HG02970 (cell line): ENCODE data around the gene PPP1R2B.
"Not testable (repeated sequence)": the region's sequence is repeated elsewhere in the genome, so short reads cannot be mapped to it uniquely, and the experiment has no call there.

Experiments used
- ATAC-seq: cut with Tn5 transposase; IDR thresholded peaks from one replicate; pipeline ENCODE4 v1.9.1; 2021; ENCODE audit warnings: mild to moderate bottlenecking, moderate library complexity, moderate number of reproducible peaks; ENCODE audit not compliant: unreplicated experiment, low FRiP score

The PPP1R2B gene

DNA sequence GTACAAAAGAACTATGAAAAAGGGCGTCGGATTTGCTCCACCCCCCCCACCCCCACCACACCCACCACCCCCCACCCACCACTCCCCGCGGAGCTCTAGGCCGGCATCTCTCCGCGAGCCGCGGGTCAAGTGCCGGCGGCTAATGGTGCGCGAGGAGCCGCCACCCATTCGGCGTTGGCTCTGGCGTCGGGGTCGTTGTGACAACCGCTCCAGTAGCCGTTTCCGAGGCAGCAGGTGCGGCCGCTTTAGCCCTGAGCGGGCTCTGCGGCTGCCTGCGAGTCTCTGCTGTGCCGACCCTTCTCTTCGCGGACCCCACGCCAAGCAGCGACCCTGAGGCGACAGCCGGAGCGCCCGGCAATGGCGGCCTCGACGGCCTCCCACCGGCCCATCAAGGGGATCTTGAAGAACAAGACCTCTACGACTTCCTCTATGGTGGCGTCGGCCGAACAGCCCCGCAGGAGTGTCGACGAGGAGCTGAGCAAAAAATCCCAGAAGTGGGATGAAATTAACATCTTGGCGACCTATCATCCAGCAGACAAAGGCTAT, at the start of gene PPP1R2B:
Gene PPP1R2B, plus strand, starts transcription at position 90 of the 546 bp plus-strand sequence. Its CDS starts 268 bp downstream, at position 358.
- ATAC-seq = no peak

DNA sequence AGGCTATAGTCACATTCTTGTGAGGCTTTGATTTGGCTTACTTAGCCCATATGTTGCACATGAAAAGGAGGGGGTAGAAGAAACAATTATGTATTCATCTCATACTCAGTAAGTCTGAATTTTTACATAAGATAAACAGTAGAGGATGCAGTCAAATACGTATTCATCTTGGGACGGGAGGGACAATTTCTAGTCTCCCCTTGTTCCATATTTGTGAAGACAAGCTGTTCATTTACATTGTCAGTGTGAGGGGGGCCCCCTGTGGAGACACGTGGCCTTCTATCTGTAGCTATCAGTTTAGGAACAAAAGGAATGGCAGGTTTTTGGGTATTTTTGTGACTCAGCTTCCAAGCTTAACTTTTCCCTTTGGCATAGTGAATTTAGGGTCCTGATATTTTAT, 49.2 kb upstream of the PPP1R2B start:
- no peak for ATAC-seq

DNA sequence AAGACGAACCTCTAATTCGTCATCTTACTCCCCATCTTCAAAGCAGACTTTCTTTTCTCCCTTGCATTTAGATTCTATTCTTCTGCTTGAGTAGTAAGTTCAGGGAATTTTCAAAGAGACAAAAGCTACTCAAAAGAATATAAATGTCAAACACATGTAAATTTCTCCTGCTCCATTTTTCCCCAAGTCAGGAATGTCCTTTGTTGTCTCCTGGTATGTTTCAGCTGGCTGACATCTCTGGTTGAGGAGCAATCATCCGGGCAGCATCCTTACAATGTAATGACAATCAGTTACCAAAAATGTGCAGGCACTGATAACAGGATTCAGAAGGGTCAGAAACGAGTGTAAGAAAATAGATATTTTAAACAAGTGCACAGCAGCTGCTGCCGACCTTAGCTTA, 47.6 kb upstream of the PPP1R2B start:
- ATAC-seq = no peak

DNA sequence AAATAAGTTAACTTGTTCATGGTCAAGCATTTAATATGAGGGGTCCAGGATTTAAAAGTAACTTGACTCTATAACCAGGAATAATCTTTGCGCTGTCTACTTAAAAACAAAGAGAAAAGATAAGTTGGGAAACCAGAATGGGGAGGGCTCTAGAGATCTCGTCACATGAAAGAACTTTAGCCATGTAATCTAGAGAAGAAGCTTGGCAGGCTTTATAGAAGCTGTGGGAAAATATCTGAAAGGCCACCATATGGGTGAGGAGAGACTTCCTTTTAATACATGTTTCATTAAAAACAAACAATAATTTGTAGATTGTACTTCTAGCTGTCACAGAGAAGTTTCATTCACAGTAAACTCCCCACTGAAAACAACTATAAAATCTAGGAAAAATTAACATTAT, 46.7 kb upstream of the PPP1R2B start:
- no peak for ATAC-seq

DNA sequence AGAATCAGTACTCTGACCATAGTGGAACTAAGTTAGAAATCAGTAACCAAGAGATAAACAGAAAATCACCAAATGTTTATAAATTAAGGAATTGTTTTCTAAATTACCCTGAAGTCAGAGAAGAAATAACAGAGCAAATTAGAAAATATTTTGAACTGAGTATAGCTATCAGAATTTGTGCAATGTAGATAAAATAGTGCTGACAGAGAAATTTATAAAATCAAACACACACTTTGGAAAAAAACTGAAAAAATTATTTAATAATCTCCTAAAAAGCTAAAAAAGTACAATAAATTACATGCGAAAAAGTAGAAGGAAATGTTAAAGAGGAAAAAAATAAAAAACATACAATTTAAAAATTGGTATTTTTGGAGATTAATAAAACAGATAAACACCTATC, 37.1 kb upstream of the PPP1R2B start:
- no peak for ATAC-seq

DNA sequence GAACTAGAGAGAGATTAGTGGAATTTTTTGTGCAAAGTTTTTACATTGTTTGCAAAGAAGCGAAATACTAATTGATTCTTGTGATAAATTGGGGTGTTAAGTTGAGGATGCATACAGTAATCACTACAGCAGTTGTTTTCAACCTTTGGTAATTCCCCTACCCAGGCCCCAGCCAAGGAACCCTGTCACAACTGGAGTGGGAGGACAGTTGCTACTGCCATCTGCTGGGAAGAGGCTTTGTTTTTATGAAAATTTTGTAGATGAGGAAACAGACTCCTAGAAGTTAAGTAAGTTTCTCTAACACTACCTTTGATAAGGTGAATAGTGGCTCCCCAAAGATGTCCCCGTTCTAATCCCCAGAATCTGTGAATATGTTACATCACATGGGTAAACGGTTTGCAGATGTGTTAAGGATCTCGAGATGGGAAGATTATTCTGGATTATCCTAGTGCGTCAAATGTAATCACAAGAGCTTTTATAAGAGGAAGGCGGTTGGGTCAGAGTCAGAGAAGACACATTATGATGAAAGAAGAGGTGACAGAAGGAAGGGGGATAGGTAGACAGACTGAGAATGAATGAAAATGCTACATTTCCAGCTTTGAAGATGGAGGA, 34.0 kb upstream of the PPP1R2B start:
- no peak for ATAC-seq

DNA sequence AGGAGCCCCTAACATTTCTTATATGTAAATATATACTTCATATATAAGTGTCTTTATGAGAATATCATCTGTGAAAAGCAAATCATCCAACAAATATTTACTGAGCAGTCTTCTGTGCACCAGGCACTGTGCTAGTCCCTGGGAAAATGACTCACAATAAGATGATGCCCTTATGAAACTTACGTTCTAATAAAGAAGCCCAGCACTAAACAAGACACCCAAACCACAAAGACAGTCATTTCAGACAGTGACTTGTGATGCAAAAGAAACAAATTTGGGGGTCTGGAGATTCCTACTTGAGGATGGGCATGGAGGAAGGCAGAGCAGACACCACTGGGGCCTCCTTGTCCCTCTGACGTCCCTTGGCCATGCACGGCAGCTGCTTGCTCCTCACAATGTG, 30.6 kb upstream of the PPP1R2B start:
- no peak for ATAC-seq

DNA sequence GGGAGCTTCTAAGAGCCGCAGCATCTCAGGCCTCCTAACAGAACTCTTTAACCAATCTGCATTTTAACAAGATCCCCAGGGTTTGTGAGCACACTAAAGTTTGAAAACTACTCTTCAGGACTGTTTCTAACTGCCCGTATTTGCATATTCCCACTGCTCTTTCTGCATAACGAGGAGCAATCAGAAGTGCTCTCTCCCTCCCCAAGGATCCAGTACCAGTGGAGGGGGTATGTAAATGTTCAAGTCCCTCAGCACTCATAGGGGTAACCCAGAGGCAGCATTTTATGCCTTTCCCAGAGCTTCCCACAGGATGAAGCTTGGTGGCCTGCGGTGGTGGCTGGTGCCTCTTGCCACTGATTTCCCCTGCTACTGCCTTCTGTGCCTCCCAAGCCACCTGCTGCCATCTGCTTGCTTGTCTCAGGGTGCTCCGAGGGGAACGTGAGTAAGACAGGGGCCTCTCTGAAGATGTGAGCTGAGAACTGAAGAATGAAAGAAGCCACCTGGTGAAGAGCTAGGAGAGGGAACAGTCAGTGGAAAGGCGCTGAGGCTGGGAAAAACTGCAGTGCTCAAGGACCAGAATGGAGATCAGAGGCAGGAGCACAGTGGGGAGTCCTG, 30.0 kb upstream of the PPP1R2B start:
- no peak for ATAC-seq

DNA sequence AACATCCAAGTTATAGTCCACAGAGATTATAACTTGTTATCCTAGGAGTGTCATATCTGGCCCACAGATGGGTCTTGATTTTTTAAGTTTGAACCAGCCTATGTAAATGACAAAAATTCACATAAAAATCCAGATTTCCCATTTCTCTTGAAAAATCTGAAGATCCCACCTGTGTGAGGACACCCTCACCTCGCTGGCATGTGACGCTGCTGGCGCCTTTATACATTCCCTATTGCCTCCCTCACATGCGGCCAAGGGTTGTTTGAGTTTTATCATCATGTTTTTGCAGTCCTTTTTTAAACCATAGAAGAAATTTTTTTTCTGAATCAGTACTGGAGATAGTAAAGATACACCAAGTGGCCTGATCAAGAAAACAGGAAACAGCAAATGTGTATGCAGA, 25.9 kb upstream of the PPP1R2B start:
- no peak for ATAC-seq

DNA sequence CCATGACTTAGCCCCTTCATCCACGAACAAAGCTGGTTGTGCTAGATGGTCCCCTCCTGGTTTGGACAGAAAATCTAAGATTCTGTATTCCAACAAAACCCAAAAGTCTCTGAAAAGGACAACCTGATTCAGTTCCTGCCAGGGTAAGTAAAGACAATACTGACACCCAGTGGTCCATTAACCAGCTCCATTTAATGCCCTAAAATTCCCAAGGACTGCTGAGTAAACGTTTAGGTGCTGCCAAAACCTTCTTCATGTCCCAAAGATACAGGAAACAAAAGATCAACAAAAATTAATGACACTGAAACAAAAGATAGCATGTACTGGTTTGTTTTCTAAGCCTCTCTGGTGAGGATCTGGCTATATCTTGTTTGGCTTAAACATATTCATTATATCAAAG, 25.3 kb upstream of the PPP1R2B start:
- ATAC-seq = no peak

DNA sequence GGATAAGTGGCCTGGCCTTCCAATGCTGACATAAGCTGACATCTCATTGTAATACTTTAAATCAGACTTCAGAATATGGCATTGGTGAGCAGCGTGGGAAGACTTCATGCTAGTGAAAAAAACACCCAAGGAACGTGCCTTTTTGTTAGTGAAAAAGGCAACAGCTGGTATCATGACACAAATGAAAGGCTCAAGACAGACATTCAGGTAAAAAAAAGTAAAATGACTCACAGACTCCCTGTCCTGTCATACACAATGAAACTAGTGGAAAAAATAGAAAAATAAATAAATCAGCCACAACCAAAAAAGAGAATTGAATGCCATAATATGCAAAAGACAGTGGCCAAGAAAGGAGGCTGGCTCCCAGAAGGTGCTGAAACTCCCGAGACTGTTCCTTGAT, 24.4 kb upstream of the PPP1R2B start:
- ATAC-seq = no peak

DNA sequence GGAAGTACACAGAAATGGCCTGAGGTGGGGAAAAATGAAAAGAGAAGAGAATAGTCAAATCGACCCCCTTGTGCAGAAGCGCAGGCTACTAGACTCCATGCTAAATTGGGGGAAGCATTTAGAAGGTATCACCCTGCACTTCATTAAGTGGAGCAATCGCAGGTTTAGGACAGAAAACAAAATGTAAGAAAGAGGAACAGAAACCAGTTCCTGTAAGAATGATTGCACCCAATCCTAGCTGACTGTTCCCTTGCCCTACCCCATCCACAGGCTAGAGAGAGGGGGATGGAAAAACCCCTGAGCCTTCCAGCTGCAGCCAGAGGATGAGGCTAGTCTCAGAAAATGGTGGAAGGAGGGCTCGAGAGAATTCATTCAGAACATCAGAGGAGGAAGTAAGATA, 23.9 kb upstream of the PPP1R2B start:
- no peak for ATAC-seq

DNA sequence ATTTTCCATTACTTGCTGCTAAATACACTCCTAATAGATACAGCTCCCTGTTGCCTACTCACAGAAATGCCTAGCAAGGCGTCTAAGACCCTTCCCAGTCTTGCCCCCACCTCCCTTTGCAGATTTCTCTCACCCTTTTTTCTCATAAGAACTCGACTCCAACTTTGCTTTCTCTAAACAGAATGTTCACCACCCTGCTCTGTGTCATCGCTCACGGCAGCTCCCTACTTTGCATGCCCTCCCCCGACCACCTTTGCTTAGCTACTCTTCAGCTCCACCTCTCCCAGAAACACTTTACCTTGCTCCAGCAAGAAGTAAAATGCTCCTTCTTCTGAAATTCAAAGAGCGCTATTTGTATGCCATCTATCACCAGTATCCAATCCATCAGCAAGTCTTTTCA, 15.2 kb upstream of the PPP1R2B start:
- no peak for ATAC-seq

DNA sequence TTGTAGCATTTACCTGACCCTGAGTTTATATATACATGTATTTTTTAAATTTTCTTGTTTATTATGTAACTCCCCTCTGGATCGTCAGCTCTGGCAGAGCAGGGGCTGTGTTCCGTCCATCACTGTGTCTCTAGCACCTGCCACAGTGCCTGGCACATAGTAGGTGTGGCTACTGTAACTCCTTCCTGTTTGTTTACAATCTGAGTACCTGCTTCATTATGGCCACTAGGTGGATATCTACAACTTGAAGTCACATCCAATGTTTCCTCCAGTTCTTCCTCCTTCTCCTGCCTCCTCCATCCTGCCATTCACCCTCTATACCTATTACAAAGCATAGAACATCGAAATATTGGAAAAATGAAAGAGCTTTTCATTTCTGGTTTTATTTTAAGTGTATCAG, 14.2 kb upstream of the PPP1R2B start:
- no peak for ATAC-seq

DNA sequence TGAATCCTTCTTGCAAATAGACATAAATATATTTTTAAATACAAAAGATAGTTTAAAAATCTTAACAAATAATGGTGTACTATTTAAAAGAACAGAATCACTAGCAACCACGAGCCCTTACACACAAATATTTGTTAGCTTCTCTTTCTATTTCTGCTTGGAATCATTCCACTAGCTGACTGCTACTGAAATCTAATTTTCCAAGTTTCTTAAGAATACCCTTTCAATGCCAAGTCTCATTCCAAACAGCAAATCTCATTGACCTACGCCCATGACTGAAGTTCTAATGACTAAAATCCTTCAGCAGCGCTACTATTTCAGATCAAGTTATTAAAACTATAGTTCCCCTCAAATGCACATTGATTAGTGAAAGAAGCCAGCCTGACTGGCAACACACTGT, 13.2 kb upstream of the PPP1R2B start:
- no peak for ATAC-seq

DNA sequence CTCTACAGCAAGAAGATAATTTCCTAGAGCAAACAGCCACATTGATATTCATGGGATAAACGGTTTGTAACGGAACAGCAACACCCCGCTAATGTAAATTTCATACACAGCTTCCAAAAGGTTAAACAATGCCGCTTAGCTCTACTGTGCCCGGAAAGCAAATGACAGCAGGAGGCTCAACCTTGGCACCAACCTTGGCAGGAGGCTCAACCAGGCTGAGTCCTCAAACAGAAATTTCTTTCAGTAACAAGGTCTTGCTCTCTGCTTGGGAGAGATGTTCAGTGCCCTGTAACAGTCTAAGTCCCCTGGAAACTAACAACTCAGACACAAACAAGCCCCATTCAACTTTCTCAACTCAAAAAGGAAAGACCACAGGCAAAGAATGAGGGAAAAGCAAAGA, 11.1 kb upstream of the PPP1R2B start:
- no peak for ATAC-seq

DNA sequence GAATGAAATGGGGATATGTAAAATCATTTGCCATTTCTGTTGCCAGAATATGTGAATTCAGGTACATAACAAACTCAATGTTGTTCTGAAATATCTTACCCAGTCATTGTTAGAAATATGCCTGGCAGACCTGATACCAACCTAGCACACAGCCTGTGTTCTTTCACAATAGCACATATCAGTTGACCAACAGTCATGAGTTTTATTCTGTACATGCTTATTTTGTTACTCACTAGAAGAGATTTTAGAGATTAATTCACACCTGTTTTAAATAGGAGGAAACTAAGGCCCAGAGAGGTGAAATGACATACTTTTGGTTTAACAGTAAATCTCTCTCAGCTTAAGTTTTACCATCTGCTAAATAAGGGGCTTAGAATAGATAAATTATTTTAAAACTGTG, 8.4 kb upstream of the PPP1R2B start:
- no peak for ATAC-seq

DNA sequence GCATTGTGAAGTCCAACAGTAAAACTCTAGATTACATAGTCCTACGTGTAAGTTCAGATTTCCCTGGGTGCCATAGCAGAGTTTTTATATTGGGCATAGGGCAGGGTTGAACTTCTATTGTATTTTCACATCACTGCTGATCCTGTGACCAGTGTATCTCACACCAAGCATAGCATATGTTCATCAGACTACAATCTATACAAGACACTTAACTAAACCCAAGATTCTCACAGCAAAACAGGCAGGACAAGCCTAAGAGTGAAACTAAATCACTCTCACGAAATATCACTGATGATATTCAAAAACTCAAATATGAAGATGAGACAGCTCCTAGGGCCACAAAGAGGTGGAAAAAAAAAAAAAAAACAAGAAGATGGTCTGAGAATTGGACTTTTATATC, 3.2 kb upstream of the PPP1R2B start:
- ATAC-seq = no peak

DNA sequence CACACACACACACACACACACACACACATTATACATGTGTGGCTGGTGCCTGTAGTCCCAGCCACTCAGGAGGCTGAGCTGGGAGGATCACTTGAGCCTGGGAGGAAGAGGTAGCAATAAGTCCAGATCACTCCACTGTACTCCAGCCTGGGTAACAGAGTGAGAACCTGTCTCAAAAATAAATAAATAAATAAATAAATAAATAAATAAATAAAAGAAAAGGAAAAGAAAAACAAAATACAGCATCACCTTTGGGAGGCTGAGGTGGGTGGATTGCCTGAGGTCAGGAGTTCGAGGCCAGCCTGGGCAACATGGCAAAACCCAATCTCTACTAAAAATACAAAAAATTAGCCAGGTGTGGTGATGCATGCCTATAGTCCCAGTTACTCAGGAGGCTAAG, 1.6 kb upstream of the PPP1R2B start:
- ATAC-seq = not testable (repeated sequence)

DNA sequence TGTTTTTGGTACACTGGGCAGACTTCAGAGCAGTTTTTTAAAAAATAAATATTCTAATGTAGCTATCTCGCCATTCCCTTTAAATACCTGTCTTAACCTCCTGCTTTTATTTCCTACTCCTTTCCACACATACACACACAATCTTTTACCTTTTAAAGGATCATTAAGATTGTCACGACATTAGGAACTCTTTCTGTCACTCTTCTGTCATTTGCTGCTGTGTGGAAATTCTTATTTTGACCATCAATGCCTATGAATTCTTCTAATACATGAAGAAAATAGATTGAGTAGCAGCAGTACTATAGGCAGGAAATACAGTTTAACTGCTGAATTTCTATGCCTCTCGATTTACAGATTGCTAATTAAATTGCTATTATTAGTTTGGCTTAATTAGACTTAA, 1.8 kb downstream of the PPP1R2B start:
- no peak for ATAC-seq

DNA sequence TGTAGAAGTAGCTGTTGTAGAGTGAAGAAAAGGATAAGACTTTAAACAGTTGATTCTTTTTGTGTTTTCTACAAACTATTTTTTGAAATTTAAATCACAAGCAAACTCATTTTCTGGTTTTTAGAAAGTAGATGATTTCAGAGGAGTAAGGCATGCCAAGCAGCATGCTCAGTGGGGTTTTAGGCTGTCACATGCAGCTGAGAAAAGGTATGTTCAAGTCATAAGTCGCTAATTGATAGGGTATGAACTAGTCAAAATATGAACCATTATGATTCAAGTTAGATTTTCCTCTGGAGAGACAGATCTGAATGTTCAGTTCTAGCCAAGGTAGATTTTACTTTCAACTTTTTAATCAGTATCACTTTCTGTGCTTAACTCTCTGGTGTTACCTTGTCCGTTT, 3.0 kb downstream of the PPP1R2B start:
- not testable (repeated sequence) for ATAC-seq

DNA sequence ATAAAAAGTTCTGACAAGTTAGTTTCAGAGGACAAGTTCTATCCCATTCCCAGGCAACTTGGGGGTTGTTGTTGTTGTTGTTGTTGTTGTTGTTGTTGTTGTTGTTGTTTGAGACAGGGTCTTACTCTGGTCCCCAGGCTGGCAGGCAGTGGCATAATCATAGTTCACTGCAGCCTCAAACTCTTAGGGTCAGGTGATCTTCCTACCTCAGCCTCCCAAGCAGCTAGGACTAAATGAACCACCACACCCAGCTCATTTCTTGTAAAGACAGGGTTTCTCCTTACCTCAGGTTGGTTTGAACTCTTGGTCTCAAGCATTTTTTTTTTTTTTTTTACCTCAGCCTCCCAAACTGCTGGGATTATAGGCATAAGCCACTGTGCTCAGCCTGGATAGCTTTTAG, 15.3 kb downstream of the PPP1R2B start:
- ATAC-seq = no peak

DNA sequence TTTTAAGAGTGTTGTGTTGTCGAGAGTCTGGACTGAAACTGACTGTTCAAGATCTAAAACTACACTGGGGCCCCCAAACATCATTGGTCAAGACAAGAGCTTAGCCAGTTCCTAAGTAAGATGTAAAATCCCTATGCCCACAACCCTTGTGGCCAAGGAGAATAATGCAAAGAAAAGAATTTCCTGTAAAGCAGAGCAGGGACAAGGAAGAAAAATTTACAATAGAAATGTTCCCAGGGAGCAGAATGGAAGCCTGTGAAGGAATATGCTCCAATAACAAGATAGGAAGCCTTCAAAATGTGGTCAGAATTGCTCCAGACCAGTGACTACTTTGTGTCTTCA, 20.4 kb downstream of the PPP1R2B start:
- ATAC-seq = no peak
